Caco-2 (cell line): ENCODE results near the gene MYCBP2. TPM values are rescaled to one million over a fixed set of nuclear protein-coding genes. Genes with fewer than 3 reads are reported as not detected.

Experiments used
- BruUV-seq: library from RNA; stranded (reverse); fragments of 400-500 nt; replicated peaks from 2 replicates; lab custom pipeline; 2021; lab: Mats Ljungman, UMichigan
- CTCF ChIA-PET: fragments of 300-600 bp; sonication (Branson Sonifier 250); formaldehyde crosslinking; loops from one replicate; lab custom pipeline; 2022; ENCODE audit warnings: antibody characterized with exemption; lab: Charles Lee
- POLR2A ChIA-PET: fragments of 300-600 bp; sonication (Branson Sonifier 250); formaldehyde crosslinking; loops from one replicate; lab custom pipeline; 2022; ENCODE audit warnings: antibody characterized with exemption; lab: Charles Lee
- DNase-seq, 2 experiments: peaks; one replicate each; pipeline versions ENCODE4 v3.0.0 to v3.0.0-alpha.2; 2020 to 2022
- H3K27me3 ChIP-seq: replicated peaks from 2 replicates; pipeline ENCODE4 v1.6.0; 2011; ENCODE audit warnings: low read length; ENCODE audit not compliant: control insufficient read depth, insufficient read depth
- H3K36me3 ChIP-seq: 2 replicates; pipeline ENCODE4 v1.5.1; 2011; ENCODE audit warnings: low read length; ENCODE audit not compliant: control insufficient read depth, insufficient read depth
- H3K4me1 ChIP-seq: fragments of 250-450 bp; sonication (Bioruptor Pico); 2 replicates; pipeline ENCODE4 v1.5.1; 2020; ENCODE audit warnings: mild to moderate bottlenecking
- H3K4me3 ChIP-seq: 2 replicates; pipeline ENCODE4 v1.5.1; 2011; ENCODE audit warnings: low read depth, mild to moderate bottlenecking, control low read depth, low read length
- H3K9me3 ChIP-seq: fragments of 250-450 bp; sonication (Bioruptor Pico); 2 replicates; pipeline ENCODE4 v1.5.1; 2020; ENCODE audit warnings: mild to moderate bottlenecking, moderate library complexity
- H3K27ac Mint-ChIP-seq: one replicate; pipeline ENCODE4 v1.8.0; 2022; ENCODE audit warnings: mixed read lengths; ENCODE audit not compliant: unreplicated experiment
- H3K27me3 Mint-ChIP-seq: one replicate; pipeline ENCODE4 v1.8.0; 2022; ENCODE audit warnings: mixed read lengths; ENCODE audit not compliant: insufficient read depth, unreplicated experiment
- H3K36me3 Mint-ChIP-seq: one replicate; pipeline ENCODE4 v1.8.0; 2022; ENCODE audit warnings: mild to moderate bottlenecking, mixed read lengths; ENCODE audit not compliant: insufficient read depth, unreplicated experiment
- H3K4me1 Mint-ChIP-seq: one replicate; pipeline ENCODE4 v1.8.0; 2022; ENCODE audit warnings: low read depth, mixed read lengths; ENCODE audit not compliant: unreplicated experiment
- H3K4me3 Mint-ChIP-seq: one replicate; pipeline ENCODE4 v1.8.0; 2022; ENCODE audit warnings: mild to moderate bottlenecking, moderate library complexity, mixed read lengths; ENCODE audit not compliant: unreplicated experiment
- H3K9me3 Mint-ChIP-seq: one replicate; pipeline ENCODE4 v1.8.0; 2022; ENCODE audit warnings: mixed read lengths; ENCODE audit not compliant: unreplicated experiment
- intact Hi-C: fragments of 100-400 bp; cut with micrococcal nuclease; formaldehyde crosslinking; loops from one replicate; pipeline ENCODE4 v1.10.0; 2022; ENCODE audit not compliant: unreplicated experiment
- total RNA-seq: library from RNA; stranded (reverse); gene quantifications from 2 replicates; pipeline ENCODE4 v1.2.3, GENCODE V29; 2022
- TF ChIP-seq, protein P1 (sequence below), 2 experiments: fragments of 200-600 bp in 1 of 2; IDR thresholded peaks; 1 replicate in 1 of 2; 2 replicates in 1 of 2; pipeline versions ENCODE4 v1.5.1 to v1.8.0; 2011 to 2022; ENCODE audit warnings: antibody characterized with exemption in 1 of 2, control low read depth in 1 of 2, inconsistent platforms in 1 of 2, low read depth in 1 of 2, low read length in 1 of 2, mild to moderate bottlenecking in 1 of 2, moderate library complexity in 1 of 2; ENCODE audit not compliant: insufficient read depth in 1 of 2, severe bottlenecking in 1 of 2, unreplicated experiment in 1 of 2

The MYCBP2 gene
- total RNA-seq, 1 experiment from 2014 or later, result 41.3 TPM

DNA sequence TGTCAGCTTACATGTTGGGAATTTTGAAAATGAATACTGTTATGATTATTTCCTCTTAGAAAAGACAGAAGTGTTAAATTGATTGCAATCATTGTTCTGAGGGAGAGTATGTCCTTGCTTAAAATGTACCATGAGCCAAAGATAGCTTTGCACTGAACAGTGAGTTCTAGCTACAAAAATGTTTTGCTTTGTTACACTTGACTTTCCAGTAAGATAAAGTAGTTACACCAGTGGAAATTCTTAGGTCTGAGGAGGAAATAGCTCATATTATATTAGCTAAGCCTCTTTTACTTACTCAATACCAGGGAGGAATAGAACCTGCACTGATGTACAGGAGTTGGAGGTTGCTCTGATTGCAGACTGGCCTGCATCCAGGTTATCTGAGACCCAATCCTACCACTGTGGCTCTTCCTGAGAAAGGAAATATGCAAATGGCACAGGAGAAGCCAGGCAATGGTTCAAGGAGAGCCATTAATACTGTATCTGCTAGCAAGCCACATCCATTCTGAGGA is 246.9 kb downstream of the MYCBP2 start:
- H3K36me3 Mint-ChIP-seq, result no peaks in the 10 kb centered on the region
- Histone ChIP-seq H3K4me1 (no peaks in the 10 kb centered on the region), H3K36me3 (no peaks in the 10 kb centered on the region), H3K27me3 (no peaks in the 10 kb centered on the region), H3K9me3 (no peaks in the 10 kb centered on the region), H3K4me3 (no peak overlapping the region)
- TF ChIP-seq, protein P1, sequence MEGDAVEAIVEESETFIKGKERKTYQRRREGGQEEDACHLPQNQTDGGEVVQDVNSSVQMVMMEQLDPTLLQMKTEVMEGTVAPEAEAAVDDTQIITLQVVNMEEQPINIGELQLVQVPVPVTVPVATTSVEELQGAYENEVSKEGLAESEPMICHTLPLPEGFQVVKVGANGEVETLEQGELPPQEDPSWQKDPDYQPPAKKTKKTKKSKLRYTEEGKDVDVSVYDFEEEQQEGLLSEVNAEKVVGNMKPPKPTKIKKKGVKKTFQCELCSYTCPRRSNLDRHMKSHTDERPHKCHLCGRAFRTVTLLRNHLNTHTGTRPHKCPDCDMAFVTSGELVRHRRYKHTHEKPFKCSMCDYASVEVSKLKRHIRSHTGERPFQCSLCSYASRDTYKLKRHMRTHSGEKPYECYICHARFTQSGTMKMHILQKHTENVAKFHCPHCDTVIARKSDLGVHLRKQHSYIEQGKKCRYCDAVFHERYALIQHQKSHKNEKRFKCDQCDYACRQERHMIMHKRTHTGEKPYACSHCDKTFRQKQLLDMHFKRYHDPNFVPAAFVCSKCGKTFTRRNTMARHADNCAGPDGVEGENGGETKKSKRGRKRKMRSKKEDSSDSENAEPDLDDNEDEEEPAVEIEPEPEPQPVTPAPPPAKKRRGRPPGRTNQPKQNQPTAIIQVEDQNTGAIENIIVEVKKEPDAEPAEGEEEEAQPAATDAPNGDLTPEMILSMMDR (IDR thresholded peaks at IDR 0.05; ENCODE audit: insufficient read depth in 1 of 2, low read depth in 1 of 2, low read length in 1 of 2, severe bottlenecking in 1 of 2, unreplicated experiment in 1 of 2), result no peak
- CTCF ChIA-PET, result no interaction called here
- no peak overlapping the region for H3K27ac Mint-ChIP-seq
- no peaks in the 10 kb centered on the region for H3K4me1 Mint-ChIP-seq
- DNase-seq, result no peak
- POLR2A ChIA-PET, result no interaction called here
- intact Hi-C loops, result no loop called here
- BruUV-seq, result no TSS peak
- no peaks in the 10 kb centered on the region for H3K9me3 Mint-ChIP-seq
- H3K27me3 Mint-ChIP-seq, result no peaks in the 10 kb centered on the region
- no peak overlapping the region for H3K4me3 Mint-ChIP-seq

DNA sequence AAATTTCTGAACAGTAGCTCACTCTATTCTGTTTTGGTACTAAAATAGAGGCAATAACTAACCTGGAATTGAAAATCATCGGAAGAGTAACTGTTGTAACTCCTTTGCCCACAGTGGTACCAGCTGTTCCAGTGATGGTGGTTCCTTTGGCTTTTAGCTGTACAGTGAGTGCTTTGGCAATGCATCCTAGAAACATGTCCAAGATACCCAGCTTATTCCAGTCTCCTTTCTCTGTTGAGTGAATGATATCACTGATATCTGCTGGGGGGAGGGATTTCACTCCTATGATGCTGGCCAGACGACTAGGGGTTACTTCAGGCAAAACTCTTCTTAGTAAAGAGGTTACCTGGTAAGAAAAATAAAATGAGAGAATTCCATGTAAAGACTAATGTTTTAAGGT is 259.4 kb downstream of the MYCBP2 start:
- intact Hi-C loops, result no loop called here

DNA sequence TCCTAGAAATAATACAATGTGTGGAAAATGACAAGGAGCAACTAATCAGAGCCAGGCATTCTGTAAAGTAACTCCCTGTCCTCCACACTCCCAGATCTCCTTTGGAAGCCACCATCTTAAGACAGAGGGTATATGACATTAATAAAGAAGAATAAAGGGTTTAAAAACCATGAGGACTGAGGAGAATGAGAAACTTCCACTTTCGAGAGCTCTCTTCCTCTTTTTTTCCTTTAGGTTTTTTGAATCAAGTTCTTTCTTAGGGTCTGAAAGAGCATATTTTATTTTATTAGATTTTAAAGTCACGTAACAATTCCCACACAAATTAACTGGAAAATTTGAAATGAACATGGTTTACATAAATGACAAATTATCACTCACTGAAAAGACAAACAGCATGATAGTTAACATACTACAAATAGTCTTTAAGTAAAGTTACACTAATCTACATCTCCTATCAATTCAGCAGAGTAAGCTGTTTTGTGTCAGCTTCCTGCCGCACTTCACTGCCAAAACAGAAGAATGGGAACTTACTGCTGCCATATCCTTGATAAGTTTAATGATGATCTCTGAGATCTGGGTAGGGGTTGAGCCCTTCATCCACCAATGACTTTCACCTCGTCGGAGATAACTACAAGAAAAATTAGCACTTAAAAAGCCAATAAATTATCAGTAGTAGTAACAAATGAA is 261.3 kb downstream of the MYCBP2 start:
- Mint-ChIP-seq H3K27me3 (no peaks in the 10 kb centered on the region), H3K4me1 (no peaks in the 10 kb centered on the region), H3K4me3 (no peak overlapping the region), H3K36me3 (no peaks in the 10 kb centered on the region), H3K27ac (no peak overlapping the region), H3K9me3 (no peaks in the 10 kb centered on the region)
- intact Hi-C loops, result no loop called here
- Histone ChIP-seq H3K27me3 (no peaks in the 10 kb centered on the region), H3K4me3 (no peak overlapping the region), H3K36me3 (no peaks in the 10 kb centered on the region), H3K4me1 (no peaks in the 10 kb centered on the region), H3K9me3 (no peaks in the 10 kb centered on the region)
- BruUV-seq, result no TSS peak
- no peak for DNase-seq
- CTCF ChIA-PET, result no interaction called here
- TF ChIP-seq, protein P1 (IDR thresholded peaks at IDR 0.05; ENCODE audit: insufficient read depth in 1 of 2, low read depth in 1 of 2, low read length in 1 of 2, severe bottlenecking in 1 of 2, unreplicated experiment in 1 of 2), result no peak
- POLR2A ChIA-PET, result no interaction called here

More for the DNA sequence above, 259.4 kb downstream of the MYCBP2 start:
- ChIA-PET CTCF (no interaction called here), POLR2A (no interaction called here)
- TF ChIP-seq, protein P1 (IDR thresholded peaks at IDR 0.05; ENCODE audit: insufficient read depth in 1 of 2, low read depth in 1 of 2, low read length in 1 of 2, severe bottlenecking in 1 of 2, unreplicated experiment in 1 of 2), result no peak
- Histone ChIP-seq H3K27me3 (no peaks in the 10 kb centered on the region), H3K4me1 (no peaks in the 10 kb centered on the region), H3K36me3 (no peaks in the 10 kb centered on the region), H3K9me3 (no peaks in the 10 kb centered on the region), H3K4me3 (no peak overlapping the region)
- Mint-ChIP-seq H3K27me3 (no peaks in the 10 kb centered on the region), H3K9me3 (no peaks in the 10 kb centered on the region), H3K4me1 (no peaks in the 10 kb centered on the region), H3K36me3 (no peaks in the 10 kb centered on the region), H3K27ac (no peak overlapping the region), H3K4me3 (no peak overlapping the region)
- DNase-seq, result no peak
- no TSS peak for BruUV-seq
